GM18909 (cell line): ENCODE data around the gene ACTL8.

Experiments used
- ATAC-seq: cut with Tn5 transposase; IDR thresholded peaks from one replicate; pipeline ENCODE4 v1.9.1; 2021; ENCODE audit warnings: mild to moderate bottlenecking; ENCODE audit not compliant: unreplicated experiment, poor library complexity

ACTL8 gene

DNA sequence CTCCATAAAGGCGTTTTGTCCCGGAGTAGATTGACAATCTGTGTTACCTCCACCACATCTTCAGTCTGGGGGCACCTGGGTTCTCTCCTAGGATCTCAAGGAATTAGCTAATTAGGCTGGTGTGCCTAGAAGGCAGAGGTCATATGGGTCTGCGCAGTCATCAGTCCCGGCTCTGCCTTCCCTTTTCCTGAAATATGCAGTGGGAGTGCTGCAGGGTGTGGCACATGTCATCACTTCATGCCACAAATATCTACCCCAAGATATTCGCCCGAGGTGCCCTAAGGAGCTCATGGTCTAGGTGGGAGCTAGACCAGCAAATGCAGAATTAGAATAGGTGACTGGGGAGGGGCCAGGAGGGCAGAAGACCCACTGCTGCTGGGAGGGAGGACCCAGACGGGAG is 42.9 kb downstream of the ACTL8 start:
- no peak for ATAC-seq

DNA sequence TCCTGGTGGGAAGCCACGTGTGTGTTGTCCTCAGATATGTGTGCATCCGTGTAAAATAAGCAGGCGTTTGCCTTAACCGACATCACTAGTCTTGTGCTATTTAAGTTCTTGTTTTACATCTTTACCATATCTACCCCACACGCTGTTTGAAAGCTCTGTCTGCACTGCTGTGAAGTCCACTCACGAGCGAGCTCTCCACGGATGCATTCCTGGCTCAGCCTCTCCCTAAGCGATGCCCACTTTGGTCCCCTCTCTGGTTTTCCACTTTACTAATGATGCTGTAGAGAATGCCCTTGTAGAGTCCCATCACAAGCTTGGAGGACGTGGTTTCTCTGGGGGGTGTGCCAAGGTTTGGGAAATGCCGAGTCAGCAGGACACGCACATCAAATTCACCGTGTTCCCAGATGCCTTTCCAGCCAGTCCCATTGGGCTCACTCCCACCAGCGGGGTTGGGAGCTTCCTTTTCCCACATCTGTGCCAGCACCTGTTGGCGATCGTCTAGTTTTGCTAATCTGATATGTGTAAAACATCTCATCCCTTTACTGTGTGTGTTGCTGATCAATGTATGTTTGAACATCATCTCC is 43.8 kb downstream of the ACTL8 start:
- ATAC-seq, result no peak

GRCh38 chr1:17799642-17800041 is 44.5 kb downstream of the ACTL8 start:
- no peak for ATAC-seq

GRCh38 chr1:17802164-17802563 is 47.0 kb downstream of the ACTL8 start:
- ATAC-seq, result no peak

GRCh38 chr1:17802945-17803344 is 47.8 kb downstream of the ACTL8 start:
- ATAC-seq, result no peak

GRCh38 chr1:17805869-17806684 is 50.9 kb downstream of the ACTL8 start:
- no peak for ATAC-seq

DNA sequence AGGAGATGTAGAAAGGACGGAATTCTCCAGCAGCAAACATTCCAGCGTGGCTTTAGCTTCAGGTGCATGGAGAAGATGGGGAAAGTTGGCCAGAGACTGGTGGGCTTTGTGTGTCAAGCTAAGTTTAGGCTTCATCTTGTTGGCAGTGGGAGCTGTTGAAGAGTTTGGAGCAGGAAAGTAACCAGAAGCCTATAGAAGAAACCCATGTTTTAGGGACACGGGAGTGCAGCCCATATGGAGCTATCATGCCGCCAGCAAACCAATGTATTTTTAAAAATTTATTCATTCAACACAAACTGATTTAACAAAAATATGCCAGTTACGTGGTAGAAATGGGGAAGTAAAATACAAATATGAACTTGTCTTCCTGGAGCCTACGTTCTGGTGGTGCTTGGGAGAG is 53.7 kb downstream of the ACTL8 start:
- no peak for ATAC-seq

GRCh38 chr1:17810668-17811067 is 55.5 kb downstream of the ACTL8 start:
- no peak for ATAC-seq

DNA sequence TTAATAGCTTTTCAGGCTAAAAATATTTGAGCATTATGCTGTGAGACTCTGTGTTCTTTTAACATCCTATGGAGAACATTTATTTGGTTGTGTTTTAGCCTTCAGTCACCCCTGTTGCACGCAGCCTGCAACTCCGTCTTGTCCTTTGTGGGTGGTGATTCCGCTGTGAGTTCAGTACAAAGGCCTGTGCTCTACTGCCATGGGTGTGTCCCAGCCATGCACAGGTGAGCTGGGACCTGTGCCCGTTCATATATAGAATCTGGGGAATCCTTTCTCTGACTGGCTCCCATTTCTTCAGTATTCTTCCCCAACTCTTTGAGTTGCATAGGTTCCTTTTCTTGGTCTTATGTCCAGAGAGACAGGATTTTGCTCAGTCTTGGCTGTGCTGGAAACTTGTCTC is 61.4 kb downstream of the ACTL8 start:
- no peak for ATAC-seq

- ATAC-seq, result no peak
Observed at GRCh38 chr1:17819129-17819802, 64.1 kb downstream of the ACTL8 start.

GRCh38 chr1:17820198-17820597 is 65.1 kb downstream of the ACTL8 start:
- no peak for ATAC-seq

GRCh38 chr1:17822741-17823426 is 67.8 kb downstream of the ACTL8 start:
- ATAC-seq, result no peak

- ATAC-seq, result no peak
Observed at GRCh38 chr1:17825273-17826164, 70.4 kb downstream of the ACTL8 start.

DNA sequence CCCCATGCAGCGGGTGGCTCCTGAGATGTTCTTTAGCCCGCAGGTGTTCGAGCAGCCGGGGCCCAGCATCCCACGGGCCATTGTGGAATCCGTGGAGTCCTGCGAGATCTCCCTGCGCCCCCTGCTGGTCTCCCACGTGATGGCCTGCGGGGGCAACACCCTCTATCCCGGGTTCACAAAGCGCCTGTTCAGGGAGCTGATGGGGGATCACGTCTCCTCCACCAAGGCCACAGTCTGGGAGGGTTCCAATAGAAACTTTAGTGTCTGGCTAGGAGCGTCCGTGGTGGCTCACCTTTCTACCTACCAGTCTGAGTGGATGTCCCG is 71.0 kb downstream of the ACTL8 start:
- ATAC-seq, result no peak

- no peak for ATAC-seq
Observed at GRCh38 chr1:17828991-17829390, 73.9 kb downstream of the ACTL8 start.

DNA sequence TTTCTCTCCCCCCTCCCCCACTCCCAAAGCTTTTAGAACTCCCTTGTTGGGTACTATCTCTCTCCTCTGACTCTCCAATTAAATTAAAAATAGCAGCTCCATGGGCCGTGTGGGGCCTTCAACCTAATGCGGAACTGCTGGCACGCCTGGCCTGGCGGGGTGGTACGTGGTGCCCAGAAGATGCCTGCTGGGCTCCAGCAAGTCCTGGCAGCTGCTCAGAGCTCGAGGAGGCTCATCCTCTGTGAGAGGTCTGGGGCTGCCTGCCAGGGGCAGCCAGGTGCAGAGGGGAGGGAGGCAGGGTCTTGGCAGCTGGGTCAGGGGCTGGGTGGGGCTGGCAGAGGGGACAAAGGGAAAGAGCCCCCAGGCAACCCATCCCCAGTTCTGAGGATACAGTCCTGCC is 74.4 kb downstream of the ACTL8 start:
- no peak for ATAC-seq

GRCh38 chr1:17831597-17831996 is 76.5 kb downstream of the ACTL8 start:
- no peak for ATAC-seq

GRCh38 chr1:17833661-17834501 is 78.7 kb downstream of the ACTL8 start:
- no peak for ATAC-seq

- ATAC-seq, result no peak
Observed at GRCh38 chr1:17834561-17835100, 79.5 kb downstream of the ACTL8 start.
